Stomach (tissue), 4 donors: ENCODE results near the gene C11orf91.

Source experiments
- POLR2A ChIP-seq, 4 donors: fragments of 450-650 bp; IDR thresholded peaks; one replicate each; pipeline ENCODE4 v1.6.1; 2016; ENCODE audit warnings: antibody characterized with exemption in 4 of 4, control low read depth in 2 of 4, mild to moderate bottlenecking in 1 of 4, moderate library complexity in 1 of 4
- POLR2AphosphoS5 ChIP-seq, 3 donors: sonication (generic); formaldehyde crosslinking; IDR thresholded peaks; one replicate each; pipeline ENCODE4 v1.6.1; 2016; ENCODE audit warnings: antibody characterized with exemption in 3 of 3
- TF ChIP-seq, protein P1 (sequence below), 7 experiments: fragments of 450-650 bp in 4 of 7; fragments of 200-600 bp in 3 of 7; sonication (generic) in 3 of 7; IDR thresholded peaks; one replicate each; pipeline ENCODE4 v1.5.1; 2016 to 2019; ENCODE audit warnings: antibody characterized with exemption in 7 of 7, control low read depth in 2 of 7, mild to moderate bottlenecking in 1 of 7

DNA sequence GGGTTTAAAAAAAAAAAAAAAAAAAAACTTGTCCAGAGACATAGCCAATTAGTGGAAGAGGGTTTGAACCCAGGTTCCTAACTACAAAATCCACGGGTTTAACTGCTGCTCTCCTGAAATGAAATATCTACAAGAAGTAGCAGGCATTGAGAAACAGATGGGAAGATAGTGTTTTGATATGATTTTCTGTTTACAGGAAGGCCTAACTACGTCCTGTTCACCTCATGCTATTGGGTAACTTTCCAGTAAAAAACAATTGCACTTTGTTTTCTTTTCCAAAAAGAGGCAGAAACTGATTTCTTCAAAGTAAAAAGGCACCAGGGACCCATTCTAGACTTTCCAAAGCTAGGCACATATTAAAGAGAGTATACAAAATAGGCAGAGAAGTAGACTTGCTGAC lies 5.9 kb upstream of the C11orf91 start:
- TF ChIP-seq POLR2A (IDR thresholded peaks at IDR 0.05) (no peak), POLR2AphosphoS5 (IDR thresholded peaks at IDR 0.05) (no peak)
- TF ChIP-seq, protein P1, sequence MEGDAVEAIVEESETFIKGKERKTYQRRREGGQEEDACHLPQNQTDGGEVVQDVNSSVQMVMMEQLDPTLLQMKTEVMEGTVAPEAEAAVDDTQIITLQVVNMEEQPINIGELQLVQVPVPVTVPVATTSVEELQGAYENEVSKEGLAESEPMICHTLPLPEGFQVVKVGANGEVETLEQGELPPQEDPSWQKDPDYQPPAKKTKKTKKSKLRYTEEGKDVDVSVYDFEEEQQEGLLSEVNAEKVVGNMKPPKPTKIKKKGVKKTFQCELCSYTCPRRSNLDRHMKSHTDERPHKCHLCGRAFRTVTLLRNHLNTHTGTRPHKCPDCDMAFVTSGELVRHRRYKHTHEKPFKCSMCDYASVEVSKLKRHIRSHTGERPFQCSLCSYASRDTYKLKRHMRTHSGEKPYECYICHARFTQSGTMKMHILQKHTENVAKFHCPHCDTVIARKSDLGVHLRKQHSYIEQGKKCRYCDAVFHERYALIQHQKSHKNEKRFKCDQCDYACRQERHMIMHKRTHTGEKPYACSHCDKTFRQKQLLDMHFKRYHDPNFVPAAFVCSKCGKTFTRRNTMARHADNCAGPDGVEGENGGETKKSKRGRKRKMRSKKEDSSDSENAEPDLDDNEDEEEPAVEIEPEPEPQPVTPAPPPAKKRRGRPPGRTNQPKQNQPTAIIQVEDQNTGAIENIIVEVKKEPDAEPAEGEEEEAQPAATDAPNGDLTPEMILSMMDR (IDR thresholded peaks at IDR 0.05), result no peak
